Adrenal gland (tissue), 12 donors: ENCODE measurements around the gene SPEG. TPM values are rescaled to one million over a fixed set of nuclear protein-coding genes. Genes with fewer than 3 reads are reported as not detected.

Experiments used
- DNase-seq, 7 donors: peaks; one replicate each; pipeline ENCODE4 v3.0.0-alpha.2; 2019 to 2020
- H3K27ac ChIP-seq, 5 donors: fragments of 200-600 bp; sonication (generic) in 4 of 5; 1 replicate in 3 of 5; 2 replicates in 2 of 5; pipeline versions ENCODE4 v1.5.1 to v1.8.0; 2016 to 2020; ENCODE audit warnings: mild to moderate bottlenecking in 1 of 5
- H3K27me3 ChIP-seq: fragments of 200-600 bp; 2 replicates; pipeline ENCODE4 v1.8.0; 2021
- H3K36me3 ChIP-seq, 2 donors: fragments of 200-600 bp; replicated peaks in 1 of 2; 1 replicate in 1 of 2; 2 replicates in 1 of 2; pipeline versions ENCODE4 v1.5.1 to v1.8.0; 2018 to 2022
- H3K4me1 ChIP-seq, 2 donors: fragments of 200-600 bp; replicated peaks in 1 of 2; 1 replicate in 1 of 2; 2 replicates in 1 of 2; pipeline versions ENCODE4 v1.5.1 to v1.8.0; 2018 to 2021
- H3K4me3 ChIP-seq, 4 donors: fragments of 200-600 bp; sonication (generic) in 3 of 4; one replicate each; pipeline ENCODE4 v1.5.1; 2016 to 2018
- H3K9me3 ChIP-seq, 3 donors: fragments of 200-600 bp; sonication (generic) in 1 of 3; replicated peaks in 1 of 3; 1 replicate in 2 of 3; 2 replicates in 1 of 3; pipeline versions ENCODE4 v1.5.1 to v1.8.0; 2016 to 2021
- POLR2A ChIP-seq, 2 donors: fragments of 450-650 bp; IDR thresholded peaks; one replicate each; pipeline ENCODE4 v1.6.1; 2017; ENCODE audit warnings: antibody characterized with exemption in 2 of 2, mild to moderate bottlenecking in 2 of 2, moderate library complexity in 1 of 2
- WGBS, 4 donors: extraction: QIAGEN DNeasy Blood & Tissue Kit in 2 of 4; methylation state at CpG; one replicate each; pipeline versions ENCODE4 v1.1.5 to v1.1.7; 2013 to 2017; 5-methylcytosine and 5-hydroxymethylcytosine counted together
- intact Hi-C, 2 donors: fragments of 100-400 bp; cut with DNase I; formaldehyde crosslinking; loops; one replicate each; pipeline versions ENCODE4 v1.14.1 to v1.15.0; 2022 to 2023
- polyA plus RNA-seq, 3 donors: library from polyadenylated mRNA; stranded (reverse); fragments of 200-250 nt in 2 of 3; fragments of 350-450 nt in 1 of 3; fragmentation: Illumina TruSeq in 1 of 3; extraction: RNeasy Lipid Tissue Mini Kit (QIAGEN cat#74804) in 1 of 3; gene quantifications; one replicate each; pipeline ENCODE4 v1.2.3, GENCODE V29; 2013 to 2014
- total RNA-seq, 9 donors: library from RNA; depleted of rRNA in 4 of 9; stranded (reverse); fragments of >200 nt in 4 of 9; fragments of 120-200 nt in 1 of 9; fragmentation: NEBNext Ultra II Directional in 1 of 9; extraction: Animal tissue kit (Norgen Biotek cat#: 25700) in 1 of 9; gene quantifications; one replicate each; pipeline versions ENCODE4 v1.1.0 to v1.2.4, GENCODE V29; 2013 to 2023
- TF ChIP-seq, protein P1 (sequence below), 6 experiments: fragments of 450-650 bp in 4 of 6; fragments of 200-600 bp in 2 of 6; sonication (generic) in 1 of 6; IDR thresholded peaks; 1 replicate in 5 of 6; 2 replicates in 1 of 6; pipeline versions ENCODE4 v1.5.1 to v1.8.0; 2016 to 2021; ENCODE audit warnings: antibody characterized with exemption in 6 of 6, mild to moderate bottlenecking in 2 of 6, moderate library complexity in 1 of 6
- donor health status: healthy with polysubstance abuse.
- donor health status: Bipolar disorder and iron deficiency.
- donor health status: DM: yes; HTN: yes; CAD: no.
- donor health status: DM: no; HTN: no; CAD: no.
- donor health status: DM: no; HTN: no; CAD: no.
- donor health status: DM: yes; HTN: yes; CAD: no.

The SPEG gene
- total and polyA plus RNA-seq, 12 donors = 0.66 to 178 (median 5.5) TPM

DNA sequence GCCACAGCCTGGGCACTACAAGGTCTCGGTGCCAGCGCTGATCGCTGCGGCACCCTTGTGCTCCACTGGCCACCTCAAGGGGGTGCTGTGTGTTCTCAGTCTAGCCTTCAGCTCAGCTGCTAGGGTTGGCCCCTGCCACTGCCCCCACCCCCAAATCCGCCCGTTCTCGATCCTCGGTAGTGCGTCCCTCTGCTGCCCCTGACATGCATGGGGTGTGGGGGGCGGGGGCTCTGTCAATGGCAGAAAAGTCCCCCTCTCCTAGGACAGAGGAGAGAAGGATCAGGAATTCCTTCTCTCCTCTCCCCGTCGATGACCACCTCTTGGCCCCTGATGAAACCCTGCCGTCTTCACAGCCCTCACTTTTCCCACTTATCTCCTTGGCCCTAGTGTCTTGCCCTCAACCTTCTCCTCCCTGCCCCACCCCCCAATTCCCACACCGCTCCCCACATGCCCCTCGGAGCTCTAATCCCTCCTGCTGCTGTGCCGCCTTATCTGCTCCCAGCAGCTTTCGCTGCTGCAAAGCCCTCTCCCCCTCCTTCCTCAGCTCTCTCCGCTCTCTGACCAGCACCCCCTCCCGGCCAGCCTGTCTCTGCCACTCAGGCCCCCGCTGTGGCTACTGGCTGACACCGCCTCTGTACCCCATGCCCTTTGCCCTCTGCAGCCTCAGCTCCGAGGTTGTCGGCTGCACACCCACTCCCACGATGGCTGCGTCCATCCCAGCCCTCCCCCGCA lies 75.3 kb downstream of the SPEG start:
- Histone ChIP-seq H3K27ac (no peak overlapping the region), H3K9me3 (no peaks in the 10 kb centered on the region), H3K36me3 (peaks cover 0 to 18% of the 10 kb centered on the region in 2 donors), H3K4me1 (peaks cover 0 to 6% of the 10 kb centered on the region in 2 donors), H3K27me3 (peaks cover 25% of the 10 kb centered on the region), H3K4me3 (peak overlapping the region in 1 of 4 donors; percentile 34)
- intact Hi-C loops = no loop called here
- TF ChIP-seq, protein P1, sequence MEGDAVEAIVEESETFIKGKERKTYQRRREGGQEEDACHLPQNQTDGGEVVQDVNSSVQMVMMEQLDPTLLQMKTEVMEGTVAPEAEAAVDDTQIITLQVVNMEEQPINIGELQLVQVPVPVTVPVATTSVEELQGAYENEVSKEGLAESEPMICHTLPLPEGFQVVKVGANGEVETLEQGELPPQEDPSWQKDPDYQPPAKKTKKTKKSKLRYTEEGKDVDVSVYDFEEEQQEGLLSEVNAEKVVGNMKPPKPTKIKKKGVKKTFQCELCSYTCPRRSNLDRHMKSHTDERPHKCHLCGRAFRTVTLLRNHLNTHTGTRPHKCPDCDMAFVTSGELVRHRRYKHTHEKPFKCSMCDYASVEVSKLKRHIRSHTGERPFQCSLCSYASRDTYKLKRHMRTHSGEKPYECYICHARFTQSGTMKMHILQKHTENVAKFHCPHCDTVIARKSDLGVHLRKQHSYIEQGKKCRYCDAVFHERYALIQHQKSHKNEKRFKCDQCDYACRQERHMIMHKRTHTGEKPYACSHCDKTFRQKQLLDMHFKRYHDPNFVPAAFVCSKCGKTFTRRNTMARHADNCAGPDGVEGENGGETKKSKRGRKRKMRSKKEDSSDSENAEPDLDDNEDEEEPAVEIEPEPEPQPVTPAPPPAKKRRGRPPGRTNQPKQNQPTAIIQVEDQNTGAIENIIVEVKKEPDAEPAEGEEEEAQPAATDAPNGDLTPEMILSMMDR (IDR thresholded peaks at IDR 0.05) = peak; percentile 45 to 63 (median 54)
- no peak for TF ChIP-seq POLR2A (IDR thresholded peaks at IDR 0.05)
- WGBS, 4 donors = 1 to 5% (median 1%) methylated on average over 20 to 26 of the region's 26 CpGs
- DNase-seq = peak; percentile 36 to 82 (median 54)

- Histone ChIP-seq H3K36me3 (peaks cover 0 to 12% of the 10 kb centered on the region in 2 donors), H3K27me3 (peaks cover 27% of the 10 kb centered on the region), H3K4me1 (peaks cover 0 to 6% of the 10 kb centered on the region in 2 donors), H3K9me3 (no peaks in the 10 kb centered on the region), H3K27ac (no peak overlapping the region), H3K4me3 (no peak overlapping the region)
- no peak for TF ChIP-seq POLR2A (IDR thresholded peaks at IDR 0.05)
- TF ChIP-seq, protein P1 (IDR thresholded peaks at IDR 0.05) = no peak
- intact Hi-C loops = no loop called here
- DNase-seq = no peak
- WGBS, 4 donors = 10 to 27% (median 14%) methylated on average over 5 to 22 of the region's 22 CpGs
Measured at GRCh38 chr2:219510512-219511135, 76.0 kb downstream of the SPEG start.

GRCh38 chr2:219511547-219512325 lies 77.1 kb downstream of the SPEG start:
- WGBS, 4 donors = 22 to 32% (median 27%) methylated on average over 7 to 15 of the region's 15 CpGs
- intact Hi-C loops = no loop called here
- DNase-seq = no peak
- peak overlapping the region in 1 of 5 donors; percentile 3 for H3K27ac ChIP-seq
- H3K4me1 ChIP-seq = peaks cover 0 to 6% of the 10 kb centered on the region in 2 donors
- H3K4me3 ChIP-seq = no peak overlapping the region
- peaks cover 0 to under 1% of the 10 kb centered on the region in 2 donors for H3K36me3 ChIP-seq
- no peaks in the 10 kb centered on the region for H3K9me3 ChIP-seq
- peaks cover 31% of the 10 kb centered on the region for H3K27me3 ChIP-seq
- TF ChIP-seq, protein P1 (IDR thresholded peaks at IDR 0.05) = no peak
- TF ChIP-seq POLR2A (IDR thresholded peaks at IDR 0.05) = no peak
